ENCODE measurements around the gene FADS6.

DNA sequence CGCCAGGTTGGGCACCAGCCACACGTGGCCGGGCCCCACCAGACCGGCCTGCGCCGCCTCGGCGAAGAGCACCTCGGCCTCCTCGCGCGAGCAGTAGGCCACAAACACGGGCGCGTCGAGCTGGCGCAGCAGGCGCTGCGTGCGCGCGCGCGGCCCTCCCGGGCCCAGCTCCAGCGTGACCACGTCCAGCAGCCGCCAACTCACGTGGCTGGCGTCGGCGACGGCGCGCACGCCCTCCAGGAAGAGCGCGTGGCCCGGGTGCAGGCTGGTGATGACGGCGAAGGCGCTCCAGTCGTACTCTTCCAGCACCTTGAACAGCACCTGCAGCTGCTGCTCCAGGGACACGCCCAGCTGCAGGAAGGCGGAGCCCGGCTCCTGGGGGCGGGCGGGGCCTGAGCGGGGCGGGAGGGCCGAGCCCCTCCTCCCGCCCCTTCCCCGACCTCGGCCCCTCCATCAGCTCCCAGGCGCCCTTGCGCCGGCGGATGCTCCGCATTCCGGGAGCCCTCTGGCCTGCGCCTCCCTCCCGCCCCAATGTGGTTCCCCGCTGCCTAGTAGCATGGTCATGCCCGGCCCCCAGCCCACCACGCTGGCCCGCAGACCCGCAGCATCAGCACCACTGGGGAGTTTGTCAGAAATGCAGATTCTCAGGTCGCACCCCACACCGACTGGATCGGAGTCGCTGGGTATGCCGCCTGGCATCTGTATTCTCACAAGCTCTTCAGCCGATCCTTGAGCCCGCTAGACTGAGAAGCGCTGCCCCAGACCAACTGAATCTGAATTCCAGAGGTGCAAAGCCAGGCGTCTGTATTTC is 41.0 kb downstream of the FADS6 start:
- TF ChIP-seq CTCF (optimal IDR thresholded peaks at IDR 0.05 in 1 of 3, IDR thresholded peaks at IDR 0.05 in 1 of 3, conservative IDR thresholded peaks at IDR 0.05 in 1 of 3; ENCODE audit: extremely low read depth in 1 of 3, insufficient read depth in 2 of 3, low read length in 3 of 3), result no peak
- TF ChIP-seq EZH2 (IDR thresholded peaks at IDR 0.05; ENCODE audit: low read length), result peak; percentile 27

All from keratinocyte (primary cell).